Fibroblast of the aortic adventitia (primary cell): Measurements from ENCODE around the gene ANKRD33B. TPM values are rescaled to one million over a fixed set of nuclear protein-coding genes. Genes with fewer than 3 reads are reported as not detected.
A peak's percentile ranks its signal among the peaks of the same experiment; 100 is the strongest.

Source experiments
- DNase-seq: peaks from one replicate; pipeline ENCODE4 v3.0.0-alpha.2; 2010; ENCODE audit warnings: low read depth
- H3K4me3 ChIP-seq: 2 replicates; pipeline ENCODE4 v1.5.1; 2011; ENCODE audit warnings: low read depth, mild to moderate bottlenecking, control low read depth, low read length, moderate library complexity
- total RNA-seq: library from RNA; depleted of rRNA; stranded (reverse); fragments of >200 nt; gene quantifications from 2 replicates; pipeline ENCODE4 v1.2.3, GENCODE V29; 2012; ENCODE audit warnings: low replicate concordance
- TF ChIP-seq, protein P1 (sequence below): IDR thresholded peaks from 2 replicates; pipeline ENCODE4 v1.5.1; 2011; ENCODE audit warnings: mild to moderate bottlenecking, low read length, control low read depth, inconsistent platforms; ENCODE audit not compliant: insufficient read depth

The ANKRD33B gene
- total RNA-seq, 1 donor, result 11.3 TPM

DNA sequence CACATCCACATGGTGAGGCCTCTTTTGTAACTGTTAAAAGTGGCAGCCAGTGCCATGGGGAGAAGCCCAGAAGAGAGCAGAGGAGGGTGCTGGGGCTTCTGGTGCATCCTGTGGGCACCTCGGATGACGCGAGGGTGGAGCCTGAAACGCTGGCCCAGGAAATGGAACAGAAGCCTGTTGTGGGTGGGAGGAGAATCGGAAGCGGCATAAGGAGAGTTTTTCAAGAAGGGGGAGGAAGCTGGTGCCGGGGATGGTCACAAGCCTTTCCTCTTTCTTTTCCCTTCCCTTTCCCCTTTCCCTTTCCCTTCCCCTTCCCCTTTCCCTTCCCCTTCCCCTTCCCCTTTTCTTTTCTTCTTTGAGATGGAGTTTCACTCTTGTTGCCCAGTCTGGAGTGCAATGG is 12.9 kb downstream of the ANKRD33B start:
- no peak for DNase-seq
- H3K4me3 ChIP-seq, result no peak overlapping the region
- TF ChIP-seq, protein P1, sequence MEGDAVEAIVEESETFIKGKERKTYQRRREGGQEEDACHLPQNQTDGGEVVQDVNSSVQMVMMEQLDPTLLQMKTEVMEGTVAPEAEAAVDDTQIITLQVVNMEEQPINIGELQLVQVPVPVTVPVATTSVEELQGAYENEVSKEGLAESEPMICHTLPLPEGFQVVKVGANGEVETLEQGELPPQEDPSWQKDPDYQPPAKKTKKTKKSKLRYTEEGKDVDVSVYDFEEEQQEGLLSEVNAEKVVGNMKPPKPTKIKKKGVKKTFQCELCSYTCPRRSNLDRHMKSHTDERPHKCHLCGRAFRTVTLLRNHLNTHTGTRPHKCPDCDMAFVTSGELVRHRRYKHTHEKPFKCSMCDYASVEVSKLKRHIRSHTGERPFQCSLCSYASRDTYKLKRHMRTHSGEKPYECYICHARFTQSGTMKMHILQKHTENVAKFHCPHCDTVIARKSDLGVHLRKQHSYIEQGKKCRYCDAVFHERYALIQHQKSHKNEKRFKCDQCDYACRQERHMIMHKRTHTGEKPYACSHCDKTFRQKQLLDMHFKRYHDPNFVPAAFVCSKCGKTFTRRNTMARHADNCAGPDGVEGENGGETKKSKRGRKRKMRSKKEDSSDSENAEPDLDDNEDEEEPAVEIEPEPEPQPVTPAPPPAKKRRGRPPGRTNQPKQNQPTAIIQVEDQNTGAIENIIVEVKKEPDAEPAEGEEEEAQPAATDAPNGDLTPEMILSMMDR, result no peak

DNA sequence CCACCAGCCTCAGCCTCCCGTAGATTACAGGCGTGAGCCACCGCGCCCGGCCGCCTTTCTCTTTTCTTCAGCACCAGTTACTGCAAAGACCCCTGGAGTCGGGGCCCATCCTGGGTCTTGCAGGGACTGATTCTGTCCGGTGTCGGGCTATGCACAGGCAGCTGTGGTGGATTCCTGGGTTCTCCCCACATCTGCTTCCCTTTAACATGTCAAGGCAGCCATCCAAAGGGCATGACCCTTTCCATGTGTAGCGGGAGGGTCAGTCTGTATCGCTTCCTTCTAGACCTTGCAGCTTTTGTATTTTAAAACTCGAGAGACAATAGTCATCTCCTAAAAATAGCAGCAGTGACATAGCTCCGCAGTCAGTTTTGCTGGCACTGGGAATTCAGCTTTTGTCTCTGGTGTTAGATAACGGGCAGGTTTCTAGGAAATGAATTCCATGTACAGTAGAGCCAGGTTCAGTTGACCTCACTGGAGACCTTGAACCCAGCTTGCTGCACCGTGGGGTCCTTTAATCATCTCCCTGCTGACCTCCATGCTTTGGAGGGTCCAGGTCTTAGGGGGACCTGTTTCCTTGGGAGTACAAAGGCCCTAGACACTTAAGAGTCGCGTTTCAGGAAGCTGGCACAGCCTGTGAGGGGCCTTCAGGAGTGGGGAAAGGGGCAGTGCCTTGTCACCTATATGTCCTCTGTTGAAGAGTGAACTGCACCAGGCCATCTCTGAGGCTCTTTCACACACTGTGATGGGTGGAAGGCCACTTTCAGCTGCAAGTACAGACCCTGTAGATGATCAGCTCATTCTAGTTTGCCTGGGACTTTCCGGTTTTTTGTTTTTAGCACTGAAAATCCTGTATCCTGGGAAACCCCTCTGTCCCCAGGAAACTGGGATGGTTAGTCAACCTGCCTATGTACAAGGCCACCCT is 13.8 kb downstream of the ANKRD33B start:
- peak; percentile 73 for DNase-seq
- H3K4me3 ChIP-seq, result no peak overlapping the region
- TF ChIP-seq, protein P1, result no peak

DNA sequence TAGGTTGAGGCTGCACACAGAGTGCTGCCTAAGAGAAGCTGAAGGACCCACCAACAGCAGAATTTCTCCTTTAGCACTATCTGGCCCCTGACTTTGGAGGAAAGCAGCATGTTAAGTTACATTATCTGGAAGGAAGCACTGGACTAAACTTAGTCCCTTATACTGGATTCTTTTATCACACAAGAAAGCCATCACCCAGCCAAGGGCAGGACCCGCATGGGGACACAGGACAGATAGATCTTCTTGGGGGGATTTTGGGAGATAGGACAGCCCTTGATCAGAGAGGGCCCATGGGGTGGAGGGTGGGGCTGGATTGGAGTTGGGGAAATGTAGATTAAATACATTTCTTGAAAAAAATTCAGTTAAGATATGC is 14.4 kb downstream of the ANKRD33B start:
- H3K4me3 ChIP-seq, result no peak overlapping the region
- TF ChIP-seq, protein P1, result no peak
- DNase-seq, result no peak

DNA sequence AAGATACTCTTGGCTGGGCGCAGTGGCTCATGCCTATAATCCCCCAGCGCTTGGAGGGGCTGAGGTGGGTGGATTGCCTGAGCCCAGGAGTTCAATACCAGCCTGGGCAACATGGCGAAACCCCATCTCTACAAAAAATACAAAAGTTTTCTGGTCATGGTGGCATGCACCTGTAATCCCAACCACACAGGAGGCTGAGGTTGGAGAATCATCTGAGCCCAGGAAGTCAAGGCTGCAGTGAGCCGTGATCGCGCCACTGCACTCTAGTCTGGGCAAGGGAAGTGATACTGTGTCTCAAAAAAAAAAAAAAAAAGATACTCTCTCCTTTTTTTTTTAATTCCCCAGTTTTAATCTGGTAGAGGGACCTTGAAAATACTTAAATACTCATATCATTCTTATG is 15.0 kb downstream of the ANKRD33B start:
- DNase-seq, result no peak
- no peak overlapping the region for H3K4me3 ChIP-seq
- TF ChIP-seq, protein P1, result no peak

DNA sequence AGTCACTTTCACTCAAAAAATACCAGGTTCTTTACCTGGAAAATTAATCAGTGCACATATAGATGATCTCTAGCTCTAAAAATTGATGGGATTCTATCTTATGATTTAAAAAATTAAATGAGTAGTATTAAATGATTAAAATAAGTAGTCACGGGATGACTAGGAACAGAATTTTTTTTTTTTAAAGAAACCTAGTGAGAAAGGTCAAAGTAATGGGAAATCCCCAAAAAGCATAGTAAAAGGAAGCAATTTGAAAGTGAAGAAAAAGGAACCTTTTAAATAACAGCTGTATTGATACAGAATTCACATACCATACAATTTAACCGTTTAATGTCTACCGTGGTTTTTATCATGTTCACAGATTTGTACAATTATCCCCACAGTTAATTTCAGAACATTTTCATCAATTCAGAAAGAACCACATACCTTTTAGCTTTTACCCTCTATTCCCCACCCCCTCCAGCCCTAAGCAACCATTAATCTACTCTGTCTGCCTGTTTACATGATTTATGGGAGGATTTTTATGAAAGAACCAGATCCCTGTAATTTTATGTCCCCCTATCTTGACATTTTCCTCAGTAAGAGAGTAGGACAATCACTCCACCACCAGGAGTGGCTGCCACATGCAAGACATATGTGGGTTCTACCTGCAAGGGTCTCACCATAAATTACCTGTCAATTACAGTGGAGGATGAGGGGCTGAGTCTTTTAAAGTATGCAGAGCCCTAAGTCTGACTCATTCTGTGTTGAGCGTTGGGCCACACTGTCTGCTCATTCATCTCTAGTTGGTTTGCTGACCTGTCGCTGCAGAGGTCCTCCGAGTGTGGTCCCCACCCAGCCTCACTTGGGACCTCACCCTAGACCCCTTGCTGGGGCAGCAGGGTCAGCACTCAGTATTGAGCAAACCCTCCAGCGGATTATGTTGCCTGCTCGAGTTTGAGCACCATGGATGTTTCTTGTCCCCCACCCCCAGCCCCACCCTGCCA is 16.0 kb downstream of the ANKRD33B start:
- TF ChIP-seq, protein P1, result no peak
- no peak overlapping the region for H3K4me3 ChIP-seq
- DNase-seq, result no peak

DNA sequence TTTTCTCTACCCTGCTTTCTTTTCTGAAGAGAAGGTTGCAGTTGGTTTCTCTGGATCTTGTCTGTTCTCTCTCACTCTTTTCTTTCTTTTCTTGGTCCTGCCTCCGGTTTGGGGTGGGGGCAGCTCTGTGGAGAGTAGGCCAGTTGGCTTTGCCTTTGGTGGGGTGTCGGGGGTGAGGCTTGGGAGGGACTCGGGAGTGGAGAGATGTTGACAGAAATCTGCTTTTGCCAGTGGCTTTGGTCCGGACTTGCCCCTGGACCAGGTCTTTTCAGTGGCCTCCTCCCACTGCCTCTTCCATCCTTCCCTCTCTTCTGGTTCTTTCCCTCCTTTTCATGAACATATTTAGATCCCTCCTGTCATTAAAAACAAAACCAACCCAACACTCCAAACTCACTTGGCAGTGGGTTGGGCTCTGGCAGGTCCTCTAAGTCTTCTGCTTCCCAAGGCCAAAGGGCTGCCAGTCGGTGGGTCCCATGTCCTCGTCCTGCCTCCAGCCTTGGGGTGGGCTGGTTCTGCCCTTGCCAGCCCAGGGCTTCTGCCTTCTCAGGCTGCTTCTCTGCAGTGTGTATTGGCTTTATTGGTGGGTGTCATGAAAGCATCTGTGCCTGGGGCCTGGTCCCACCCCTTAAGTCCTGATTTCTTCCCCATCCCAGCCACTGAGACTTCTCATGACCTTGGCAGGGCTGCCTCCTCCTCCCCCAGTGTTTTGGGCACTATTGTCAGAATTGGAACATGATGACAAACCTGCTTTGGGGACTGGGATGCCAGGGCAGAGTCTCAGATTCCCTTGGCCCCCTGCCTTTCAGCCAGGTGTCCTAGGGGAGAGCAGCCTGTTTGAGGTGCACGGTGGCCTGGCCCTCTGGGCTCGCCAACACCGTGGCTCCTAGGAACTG is 16.9 kb downstream of the ANKRD33B start:
- TF ChIP-seq, protein P1, result no peak
- H3K4me3 ChIP-seq, result no peak overlapping the region
- DNase-seq, result no peak
